LNCAP (cell line): ENCODE measurements around the gene PCDHB11.

ENCODE experiments used
- CTCF ChIP-seq: fragments of 450-650 bp; IDR thresholded peaks from 2 replicates; pipeline ENCODE4 v1.5.1; 2017; ENCODE audit warnings: mild to moderate bottlenecking

The PCDHB11 gene

GRCh38 chr5:141199359-141200235, at the start of gene PCDHB11:
PCDHB11 (plus strand) TSS chr5:141199627; CDS start chr5:141199775, 148 bp downstream.
- TF ChIP-seq CTCF: peak; percentile 64

GRCh38 chr5:141149812-141150211, 49.6 kb upstream of the PCDHB11 start, which contains the start of gene PCDHB6:
PCDHB6 (plus strand) TSS chr5:141150057; CDS start chr5:141150258, 201 bp downstream.
- peak; percentile 48 for TF ChIP-seq CTCF

- TF ChIP-seq CTCF: no peak
These were observed 49.0 kb upstream of the PCDHB11 start for GRCh38 chr5:141150224-141150992.

- TF ChIP-seq CTCF: no peak
These were observed 48.5 kb upstream of the PCDHB11 start for GRCh38 chr5:141150993-141151325.

- peak; percentile 27; the same call in 1 of the 2 replicates for TF ChIP-seq CTCF
These were observed 43.7 kb upstream of the PCDHB11 start for GRCh38 chr5:141155540-141156374.

- TF ChIP-seq CTCF: peak; percentile 76
These were observed 26.8 kb upstream of the PCDHB11 start, which contains the start of gene PCDHB7 for GRCh38 chr5:141172381-141173204. PCDHB7 (plus strand) TSS chr5:141172644; CDS start chr5:141172836, 192 bp downstream.
